ENCODE measurements around the gene LRRC45. TPM values are rescaled to one million over a fixed set of nuclear protein-coding genes. Genes with fewer than 3 reads are reported as not detected.
A peak's percentile ranks its signal among the peaks of the same experiment; 100 is the strongest.

The LRRC45 gene
- total and polyA plus RNA-seq, 9 of the 15 experiments (the other 6 are each of a cell fraction or from before 2014, with no cell fraction given), result 3.5 to 21.5 (median 11.2) TPM; not detected in 2

GRCh38 chr17:82076785-82077591, 53.9 kb downstream of the LRRC45 start (continued):
- TF ChIP-seq AFF4 (CRISPR knock-in tag; IDR thresholded peaks at IDR 0.05), result 0 out of 2 replicates have a peak, but pooled peaks have one; percentile 64

- no peak overlapping the region for H3K4me3 ChIP-seq
- H3K4me2 ChIP-seq (ENCODE audit: insufficient read depth, low read length), result no peak overlapping the region
- intact Hi-C loops (cut with micrococcal nuclease), result no loop called here
- H3K27me3 ChIP-seq (ENCODE audit: control insufficient read depth in 2 of 2, insufficient read depth in 2 of 2, low read length in 2 of 2), result no peaks in the 10 kb centered on the region
- H3K79me2 ChIP-seq (ENCODE audit: control insufficient read depth, insufficient read depth, low read length), result no peaks in the 10 kb centered on the region; the same call in 2 of the 3 replicates
- FAIRE-seq (peak; percentile 46), ATAC-seq (peak; percentile 27), DNase-seq (ENCODE audit: extremely low read depth in 1 of 4, low spot score in 3 of 4) (peak in 1 of 4 experiments; percentile 38)
- BruUV-seq (replicated peaks), result no TSS peak
- ChIA-PET CTCF (ENCODE audit: low intra/inter-chr PET ratio) (no interaction called here), POLR2A (interaction anchor here (0.7 to 4.2 kb wide), 6 partner anchors 10 to 208 kb away, joined by 3 to 52 read pairs (median 5); partner anchors contain the start of gene DUS1L)
- H3K36me3 ChIP-seq (ENCODE audit: control insufficient read depth, insufficient read depth, low read length), result peaks cover 51% of the 10 kb centered on the region; the same call in 2 of the 3 replicates
- no peak overlapping the region for H3K27ac ChIP-seq (ENCODE audit: extremely low read depth, low read depth, low read length)
- H3K9ac ChIP-seq (ENCODE audit: insufficient read depth in 1 of 2, low read depth in 2 of 2, low read length in 2 of 2), result no peak overlapping the region
- no peaks in the 10 kb centered on the region for H3K9me3 ChIP-seq (replicated peaks; ENCODE audit: control insufficient read depth, insufficient read depth, low read depth, low read length)
- H4K20me1 ChIP-seq (replicated peaks; ENCODE audit: control insufficient read depth, insufficient read depth, low read length), result peaks cover 27% of the 10 kb centered on the region
- H2AFZ ChIP-seq (ENCODE audit: low read depth, low read length), result no peak overlapping the region
- in situ Hi-C loops (cut with MboI), result no loop called here
- 72% methylated on average over 26 of the region's 28 CpGs for WGBS (ENCODE audit: insufficient coverage, low coverage, missing lambda C conversion rate)
- H3K4me1 ChIP-seq (replicated peaks in 1 of 2; ENCODE audit: control insufficient read depth in 2 of 2, insufficient read depth in 2 of 2, low read length in 2 of 2), result peaks cover 0 to 57% of the 10 kb centered on the region in 2 experiments; a peak in 2 of 5 replicates
- H3K9me1 ChIP-seq (ENCODE audit: control insufficient read depth, insufficient read depth, low read length), result peaks cover 3% of the 10 kb centered on the region
- TF ChIP-seq BRF1 (IDR thresholded peaks at IDR 0.05; ENCODE audit: borderline replicate concordance, extremely low read depth, insufficient read length) (no peak), HDAC3 (IDR thresholded peaks at IDR 0.05; ENCODE audit: borderline replicate concordance, partially characterized antibody) (no peak), POLR2B (IDR thresholded peaks at IDR 0.05; ENCODE audit: low read depth, partially characterized antibody) (peak; percentile 70), CTCF (IDR thresholded peaks at IDR 0.05 in 2 of 3, conservative IDR thresholded peaks at IDR 0.05 in 1 of 3; ENCODE audit: insufficient read depth in 2 of 3, low read depth in 1 of 3, low read length in 3 of 3) (peak in 2 of 3 experiments; percentile 7 to 29; a peak in 2 of 6 replicates), USF1 (CRISPR knock-in tag; IDR thresholded peaks at IDR 0.05) (no peak), ZC3H8 (IDR thresholded peaks at IDR 0.05) (no peak), RBFOX2 (IDR thresholded peaks at IDR 0.05; ENCODE audit: low read depth, low read length) (peak; percentile 66), COPS2 (conservative IDR thresholded peaks at IDR 0.05) (no peak), SIRT6 (IDR thresholded peaks at IDR 0.05; ENCODE audit: low read depth, low read length) (no peak), ERF (CRISPR knock-in tag; IDR thresholded peaks at IDR 0.05) (no peak)
Measured at GRCh38 chr17:82077617-82078358, 54.7 kb downstream of the LRRC45 start.
